HG03175 (cell line): ENCODE results near the gene HECW1.
"Not testable (repeated sequence)": the region's sequence is repeated elsewhere in the genome, so short reads cannot be mapped to it uniquely, and the experiment has no call there.

Experiments used
- ATAC-seq: cut with Tn5 transposase; IDR thresholded peaks from one replicate; pipeline ENCODE4 v1.9.1; 2021; ENCODE audit warnings: mild to moderate bottlenecking, moderate library complexity; ENCODE audit not compliant: unreplicated experiment

HECW1 gene

DNA sequence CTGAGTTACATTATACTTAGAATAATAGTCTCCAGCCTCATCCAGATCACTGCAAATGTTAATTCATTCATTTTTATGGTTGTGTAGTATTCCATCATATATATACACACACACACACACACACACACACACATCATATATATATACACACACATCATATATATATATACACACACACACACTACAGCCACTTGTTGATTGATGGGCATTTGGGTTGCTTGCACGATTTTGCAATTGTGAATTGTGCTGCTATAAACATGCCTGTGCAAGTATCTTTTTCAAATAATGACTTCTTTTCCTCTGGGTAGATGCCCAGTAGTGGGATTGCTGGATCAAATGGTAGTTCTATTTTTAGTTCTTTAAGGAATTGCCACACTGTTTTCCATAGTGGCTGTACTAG is 233.2 kb downstream of the HECW1 start:
- ATAC-seq, result not testable (repeated sequence)

DNA sequence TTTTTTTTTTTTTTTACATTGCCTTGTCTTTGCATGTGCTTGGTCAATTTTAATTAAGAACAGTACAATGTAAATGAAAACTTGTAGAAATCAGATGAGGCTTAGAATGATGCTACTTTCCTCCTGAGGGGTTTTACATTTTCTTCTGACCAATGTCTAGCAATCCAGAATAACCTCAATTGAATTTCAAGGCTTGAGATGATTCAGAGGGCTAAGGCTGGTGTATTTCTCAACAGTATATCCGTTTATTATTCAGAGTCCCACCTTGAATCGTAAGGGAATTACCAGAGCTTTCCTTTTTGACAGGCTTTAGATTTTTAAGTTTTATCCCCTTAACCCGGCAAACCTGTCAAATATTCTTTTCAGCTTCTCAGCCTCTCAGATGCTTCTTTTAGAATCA is 239.2 kb downstream of the HECW1 start:
- ATAC-seq, result no peak

DNA sequence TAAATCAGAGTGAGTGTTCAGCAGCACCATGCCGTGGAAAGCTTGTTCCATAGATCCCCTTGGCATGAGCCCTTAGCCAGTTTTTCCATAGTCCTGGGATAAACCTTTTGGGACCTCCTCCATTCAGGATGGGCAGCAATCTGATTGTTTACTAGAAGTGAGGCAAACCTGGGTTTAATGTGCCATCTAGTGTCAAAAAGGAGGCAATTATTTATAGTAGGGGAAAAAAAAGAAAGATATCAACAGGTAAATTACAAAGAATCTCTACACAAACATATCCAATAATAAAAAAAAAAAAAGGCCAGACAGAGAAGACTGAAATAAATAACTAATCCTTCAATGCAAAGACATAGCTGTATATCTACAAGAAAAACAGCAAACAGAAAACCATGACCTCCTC is 241.5 kb downstream of the HECW1 start:
- ATAC-seq, result no peak

DNA sequence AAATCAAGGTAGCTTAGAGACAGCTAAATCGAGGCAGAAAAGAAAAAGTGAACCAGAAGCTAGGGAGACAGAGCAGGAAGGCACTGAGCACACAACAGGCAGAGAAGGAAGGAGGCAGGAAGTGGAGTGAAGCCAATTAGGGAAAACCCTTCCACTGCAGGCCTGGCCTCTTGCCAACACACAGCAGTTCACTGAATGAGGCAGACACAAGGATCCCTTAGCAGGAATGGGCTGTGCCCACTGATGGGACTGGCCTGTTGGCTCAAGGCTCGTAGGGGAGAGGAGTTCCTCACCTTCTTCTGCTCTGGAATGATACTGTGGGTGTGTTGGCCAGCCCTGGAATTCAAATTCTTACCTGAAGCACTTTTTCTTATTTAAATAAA is 250.2 kb downstream of the HECW1 start:
- no peak for ATAC-seq

DNA sequence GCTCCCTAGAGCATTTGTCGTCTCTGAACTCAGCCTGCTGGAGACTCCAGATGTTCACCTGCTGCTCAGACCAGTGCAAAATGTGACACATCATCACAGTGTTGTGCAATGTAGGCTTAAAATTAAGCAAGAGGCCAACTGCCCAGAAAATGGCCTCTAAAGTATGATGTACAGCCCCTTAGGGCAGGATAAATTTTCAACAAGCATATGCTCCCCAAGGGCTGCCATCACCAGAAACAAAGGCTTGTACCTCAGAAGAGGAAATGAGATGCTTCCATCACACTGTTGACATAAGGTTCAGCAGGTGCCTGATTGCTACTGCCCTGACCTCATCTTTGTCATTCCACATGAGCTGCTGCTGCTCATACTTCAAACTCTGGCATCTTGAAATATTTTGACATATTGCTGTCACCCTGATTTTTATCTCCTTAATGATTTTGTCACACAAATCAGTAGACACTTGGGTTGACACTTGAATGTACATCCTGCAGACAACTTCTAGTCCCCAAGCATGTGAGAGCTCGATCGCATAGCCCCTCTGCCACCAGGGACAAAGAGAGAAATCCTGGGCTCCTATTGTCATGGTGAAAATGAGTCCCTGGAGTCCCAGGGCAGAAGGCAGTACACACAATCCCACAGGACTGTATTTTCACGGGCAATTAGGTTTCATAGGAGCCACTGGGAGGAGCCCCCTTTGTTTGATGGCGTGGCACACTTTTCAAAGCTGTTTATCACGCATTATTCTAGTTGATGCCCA is 250.8 kb downstream of the HECW1 start:
- no peak for ATAC-seq

DNA sequence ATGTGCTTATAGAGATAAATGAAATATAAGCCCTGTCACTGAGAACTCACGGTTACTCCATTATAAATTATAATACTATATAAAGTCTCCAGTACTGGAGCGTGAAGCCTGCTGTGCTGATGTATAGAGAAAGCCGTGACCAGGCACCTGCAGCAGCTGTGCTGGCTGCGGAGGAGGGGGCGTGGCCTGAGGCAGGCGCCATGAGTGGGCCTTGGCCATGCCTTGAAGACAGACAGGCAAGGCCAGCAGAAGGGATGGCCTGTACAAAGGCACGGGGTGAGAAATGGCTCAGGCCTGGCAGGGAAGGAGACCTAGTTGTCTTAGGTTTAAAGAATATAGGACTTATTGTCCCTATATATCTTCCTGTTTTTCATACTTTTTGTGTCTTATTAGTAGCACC is 251.9 kb downstream of the HECW1 start:
- no peak for ATAC-seq

DNA sequence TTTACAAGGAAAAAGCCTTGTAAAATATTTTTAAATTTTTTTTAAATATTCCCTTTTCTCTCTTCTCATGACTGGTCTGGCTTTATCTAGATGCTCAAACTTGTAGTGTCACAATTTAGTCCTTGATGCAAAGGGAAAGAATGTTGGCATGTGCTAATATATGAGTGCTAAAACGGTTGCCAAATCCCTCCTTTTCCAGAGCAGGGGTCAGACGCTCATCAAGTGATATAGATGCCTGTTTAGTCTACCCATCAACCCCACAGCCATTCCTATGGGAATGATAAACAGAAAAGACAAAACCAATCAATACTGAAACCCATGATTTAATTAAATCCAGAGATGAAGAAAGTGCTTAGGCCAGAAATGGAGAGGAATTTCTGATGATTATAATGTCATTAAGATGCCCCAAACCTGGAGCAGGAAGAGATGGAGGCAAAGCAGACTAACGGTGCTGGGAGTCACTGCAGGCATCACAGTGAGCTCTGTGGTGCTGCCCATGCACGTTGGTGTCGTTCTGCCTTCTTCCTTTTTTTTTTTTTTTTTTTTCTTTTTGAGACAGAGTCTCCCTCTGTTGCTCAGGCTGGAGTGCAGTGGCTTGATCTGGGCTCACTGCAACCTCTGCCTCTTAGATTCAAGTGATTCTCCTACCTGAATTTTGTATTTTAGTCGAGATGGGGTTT is 260.4 kb downstream of the HECW1 start:
- no peak for ATAC-seq

DNA sequence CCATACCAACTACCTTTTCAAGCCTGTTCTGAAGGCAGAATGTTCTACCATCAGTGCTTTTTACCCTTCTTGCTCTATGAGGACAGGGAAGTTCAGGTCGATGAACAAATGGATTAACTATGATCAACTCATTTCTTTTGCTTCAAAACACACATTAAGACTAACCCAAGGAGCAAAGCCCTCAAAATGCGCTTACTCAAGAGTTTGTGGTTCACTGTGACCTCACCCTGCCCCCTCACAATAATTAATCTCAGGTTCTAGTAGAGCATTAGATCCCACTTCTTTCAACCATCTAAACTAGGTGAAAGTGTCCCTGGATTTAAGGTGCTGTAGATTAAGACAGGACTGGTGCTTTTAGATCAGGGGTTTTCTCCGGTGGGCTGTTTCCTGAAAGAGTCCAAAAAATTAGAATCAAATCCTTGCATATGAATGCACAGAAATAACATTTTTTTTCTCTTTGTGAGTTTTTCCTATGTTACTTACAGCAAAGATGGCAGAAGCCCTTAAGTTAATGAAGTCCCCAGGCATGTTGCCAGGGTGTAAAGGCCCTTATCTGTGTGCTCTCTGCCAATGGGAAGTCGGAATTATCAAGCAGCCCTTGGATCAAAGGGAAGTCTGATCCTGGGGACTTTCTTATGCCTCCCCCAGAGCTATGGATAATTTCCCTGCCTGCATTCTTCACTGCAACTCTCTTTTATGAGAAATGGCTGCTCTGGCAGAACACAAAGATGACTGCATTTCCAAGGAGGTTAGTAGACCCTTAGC is 264.9 kb downstream of the HECW1 start:
- ATAC-seq, result no peak

DNA sequence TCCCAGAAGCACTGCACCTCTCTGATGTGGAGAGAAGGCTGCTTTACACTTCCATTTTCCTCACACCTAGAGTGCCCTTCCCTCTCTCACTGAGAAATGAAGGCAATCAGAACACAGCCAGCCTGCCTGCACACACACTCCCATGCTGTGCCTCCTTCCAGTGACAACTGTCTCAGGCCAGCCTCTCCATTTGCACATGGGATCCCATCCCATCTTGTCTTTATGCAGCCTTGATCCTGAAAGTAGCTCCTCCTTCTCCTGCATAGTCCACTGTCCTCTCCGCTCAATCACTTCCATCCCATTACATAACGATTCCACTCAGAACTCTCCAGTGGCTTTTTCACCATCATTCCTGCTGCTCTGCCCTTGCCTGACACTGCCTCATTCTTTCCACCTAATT is 266.8 kb downstream of the HECW1 start:
- no peak for ATAC-seq

DNA sequence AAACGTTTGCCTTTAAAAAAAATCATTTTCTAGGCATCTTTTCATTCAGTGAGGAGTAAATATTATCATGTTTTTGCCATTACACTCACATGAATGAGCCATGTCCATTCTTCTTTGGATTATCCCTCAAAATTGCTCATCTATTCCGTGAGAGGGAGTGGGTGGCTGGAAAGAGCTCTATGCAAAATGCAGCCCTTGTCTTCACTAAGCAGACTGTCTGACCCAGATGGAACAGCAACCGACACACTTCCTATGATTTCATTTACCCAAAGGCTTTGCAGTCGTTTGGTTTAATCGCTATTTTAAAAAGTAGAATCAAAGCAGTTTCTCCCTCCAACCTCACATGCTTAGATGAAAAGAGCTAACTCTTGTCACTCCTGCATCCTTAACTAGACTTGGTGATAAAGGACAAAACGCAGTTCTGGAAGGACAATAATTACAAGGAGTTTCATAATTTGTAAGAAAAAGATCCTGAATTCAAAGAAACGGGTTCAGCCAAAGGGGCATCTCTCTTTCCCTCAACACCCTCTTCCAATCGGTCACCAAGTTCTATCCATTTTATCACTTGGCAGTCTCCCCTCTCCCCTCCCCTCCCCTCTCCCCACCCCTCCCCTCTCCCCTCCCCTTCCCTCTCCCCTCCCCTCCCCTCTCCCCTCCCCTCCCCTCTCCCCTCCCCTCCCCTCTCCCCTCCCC is 272.3 kb downstream of the HECW1 start:
- ATAC-seq, result no peak

DNA sequence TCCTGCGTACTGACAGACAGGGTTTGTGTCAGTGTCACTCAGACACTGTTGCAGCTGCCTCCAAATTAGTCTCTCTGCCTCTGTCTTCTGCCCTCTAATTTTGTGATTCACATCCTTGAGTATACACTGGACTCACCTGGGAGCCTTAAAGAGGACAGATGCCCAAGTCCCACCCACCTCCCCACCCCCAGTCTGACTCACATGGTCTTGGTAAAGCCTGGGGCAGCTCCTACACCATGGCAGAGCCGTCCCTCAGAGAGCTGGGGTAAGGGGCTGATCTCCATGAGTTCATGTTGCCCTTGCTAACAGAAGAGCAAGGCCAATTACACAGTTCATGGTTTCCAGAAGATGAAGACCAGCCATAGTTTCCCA is 272.8 kb downstream of the HECW1 start:
- ATAC-seq, result no peak

DNA sequence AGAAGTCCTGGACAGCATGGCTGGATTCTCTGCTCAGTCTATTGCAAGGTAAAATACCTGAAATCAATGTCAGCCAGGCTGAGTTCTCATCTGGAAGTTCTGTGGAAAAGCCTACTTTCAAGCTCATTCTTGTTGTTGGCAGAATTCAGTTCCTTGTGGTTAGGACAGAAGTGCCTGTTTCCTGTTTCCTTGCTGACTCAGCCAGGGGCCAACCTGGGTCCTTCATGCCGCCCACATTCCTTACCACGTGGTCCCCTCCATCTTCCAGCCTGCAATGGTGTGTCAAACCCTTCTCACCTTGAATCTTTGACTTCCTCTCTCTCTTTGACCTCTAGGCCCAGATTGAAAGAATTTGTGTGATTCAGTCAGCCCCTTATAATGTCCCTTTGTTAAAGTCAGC is 273.4 kb downstream of the HECW1 start:
- ATAC-seq, result no peak

DNA sequence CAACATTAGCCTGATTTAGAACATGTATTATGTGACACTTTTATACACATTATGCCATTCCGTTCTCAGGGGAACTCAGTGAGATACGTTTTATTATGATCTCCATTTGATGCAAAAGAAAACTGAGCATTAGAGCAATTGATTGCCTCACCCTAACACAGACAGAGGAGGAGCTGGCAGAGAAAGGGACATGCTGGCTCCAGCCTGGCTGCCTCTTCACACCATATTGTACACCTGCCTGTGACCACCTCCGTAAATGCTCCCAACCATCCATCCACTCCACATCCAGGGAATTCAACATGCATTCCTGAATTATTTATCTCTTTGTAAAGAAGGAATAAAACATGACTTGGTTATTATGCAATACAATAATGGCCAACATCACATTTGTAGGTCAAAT is 275.5 kb downstream of the HECW1 start:
- ATAC-seq, result no peak

DNA sequence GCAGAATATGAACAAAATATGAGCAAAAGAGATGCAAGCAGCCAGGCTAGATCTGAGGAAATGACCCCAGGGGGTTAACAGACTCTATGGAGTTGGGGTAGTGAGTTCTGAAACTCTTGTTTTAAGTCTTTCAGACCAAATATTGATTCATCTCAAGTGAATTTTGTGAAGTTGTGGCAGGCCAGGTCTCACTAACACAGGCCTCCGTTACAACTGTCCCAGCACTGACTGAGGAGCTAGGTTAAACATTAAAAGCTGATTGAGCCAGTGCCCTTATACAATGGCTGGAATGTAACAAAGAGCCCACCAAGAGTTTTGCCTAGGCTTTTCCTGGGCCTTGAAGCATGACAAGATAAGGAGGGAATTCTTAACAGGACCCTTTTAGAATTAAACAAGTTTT is 278.1 kb downstream of the HECW1 start:
- ATAC-seq, result no peak

DNA sequence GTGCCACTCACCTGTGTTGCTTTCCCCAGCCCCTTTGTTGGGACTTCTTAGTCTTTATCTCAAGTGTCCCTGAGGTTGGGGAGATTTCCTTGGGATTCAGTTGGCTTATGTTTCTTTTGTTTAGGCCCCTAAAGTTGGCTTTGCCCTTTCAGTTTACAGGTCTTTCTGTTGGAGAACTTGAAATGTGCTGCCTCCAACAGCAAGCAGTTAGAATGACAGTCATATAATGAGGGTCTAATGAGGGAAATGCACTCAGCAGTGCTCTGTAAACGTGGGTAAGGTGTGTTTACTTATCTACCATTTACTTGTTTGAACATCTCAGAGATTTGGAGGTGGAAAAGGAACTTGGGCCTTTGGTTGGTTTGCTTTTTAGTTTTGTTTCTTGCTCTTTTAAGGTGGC is 279.1 kb downstream of the HECW1 start:
- ATAC-seq, result no peak

DNA sequence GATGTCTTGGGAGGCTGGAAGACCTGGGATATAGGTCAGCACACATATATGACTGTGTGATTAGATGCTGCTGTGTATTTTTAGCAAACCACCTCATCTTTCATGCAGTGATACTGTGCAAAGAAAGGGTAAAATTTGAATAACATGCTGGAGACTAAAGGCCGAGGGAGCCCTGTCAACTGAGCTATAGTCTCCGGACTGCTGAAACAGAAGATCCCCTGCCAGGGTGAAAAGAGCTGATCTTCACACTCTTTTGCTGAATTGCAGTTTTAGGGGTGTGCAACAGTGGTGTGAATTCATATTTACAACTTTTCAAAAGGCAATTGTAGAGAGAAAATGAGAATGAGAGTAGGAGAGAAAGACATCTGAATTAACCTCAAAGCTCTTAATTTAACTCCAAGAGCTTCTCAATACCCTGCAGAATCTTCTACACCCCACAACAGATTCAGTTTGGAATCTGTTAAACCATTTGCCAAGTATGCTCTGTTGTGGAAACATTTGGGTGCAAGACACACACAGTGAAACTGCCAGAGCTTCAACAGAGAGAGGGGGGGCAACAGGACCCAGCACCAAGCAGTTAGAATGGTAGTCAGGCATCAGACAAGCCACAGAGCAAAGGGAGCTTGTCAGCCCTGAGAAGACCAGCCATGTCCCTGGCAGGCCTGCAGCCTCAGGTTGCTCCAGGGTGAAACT is 280.3 kb downstream of the HECW1 start:
- ATAC-seq, result no peak

DNA sequence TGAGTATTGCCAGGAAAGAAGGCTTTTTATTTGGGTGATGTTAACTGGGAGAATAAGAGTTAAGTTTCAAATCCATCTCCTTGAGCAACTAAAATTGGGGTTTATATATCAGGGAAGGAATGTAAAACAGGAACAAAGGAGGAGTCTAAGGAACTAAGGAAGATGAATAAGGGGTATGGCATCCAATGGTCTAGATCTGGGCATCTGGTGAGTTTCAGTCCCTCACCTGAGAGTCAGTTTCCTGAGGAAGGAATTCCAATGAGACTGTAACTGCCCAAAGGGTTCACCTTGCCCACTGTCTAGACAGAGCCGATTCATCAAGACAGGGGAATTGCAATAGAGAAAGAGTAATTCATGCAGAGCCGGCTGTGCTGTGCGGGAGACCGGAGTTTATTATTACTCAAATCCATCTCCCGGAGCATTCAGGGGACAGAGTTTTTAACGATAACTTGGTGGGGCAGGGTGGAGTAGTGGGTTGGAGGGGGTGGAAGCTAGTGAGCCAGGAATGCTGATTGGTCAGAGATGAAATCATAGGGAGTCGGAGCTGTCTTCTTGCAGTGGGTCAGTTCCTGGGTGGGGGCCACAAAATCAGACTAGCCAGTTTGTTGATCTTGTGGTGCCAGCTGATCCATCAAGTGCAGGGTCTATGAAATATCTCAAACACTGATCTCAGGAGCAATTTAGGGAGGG is 282.1 kb downstream of the HECW1 start:
- ATAC-seq, result no peak

DNA sequence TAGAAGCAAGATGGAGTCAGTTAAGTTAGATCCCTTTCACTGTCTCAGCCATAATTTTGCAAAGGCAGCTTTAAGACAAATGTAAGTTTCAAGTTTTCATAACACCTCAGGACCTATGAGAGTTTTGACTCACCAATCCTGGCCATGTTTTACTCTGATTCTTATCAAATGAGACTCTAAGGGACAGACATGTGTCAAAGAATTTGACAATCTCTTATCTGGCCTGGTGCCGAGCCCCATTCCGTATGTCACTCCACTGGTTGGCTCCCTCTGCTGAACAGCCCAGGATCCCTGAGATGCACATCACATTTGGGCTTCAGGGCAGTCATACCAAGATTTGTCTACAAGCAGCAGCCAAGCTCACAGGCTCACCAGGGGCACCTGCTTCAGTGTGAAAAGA is 282.9 kb downstream of the HECW1 start:
- no peak for ATAC-seq

DNA sequence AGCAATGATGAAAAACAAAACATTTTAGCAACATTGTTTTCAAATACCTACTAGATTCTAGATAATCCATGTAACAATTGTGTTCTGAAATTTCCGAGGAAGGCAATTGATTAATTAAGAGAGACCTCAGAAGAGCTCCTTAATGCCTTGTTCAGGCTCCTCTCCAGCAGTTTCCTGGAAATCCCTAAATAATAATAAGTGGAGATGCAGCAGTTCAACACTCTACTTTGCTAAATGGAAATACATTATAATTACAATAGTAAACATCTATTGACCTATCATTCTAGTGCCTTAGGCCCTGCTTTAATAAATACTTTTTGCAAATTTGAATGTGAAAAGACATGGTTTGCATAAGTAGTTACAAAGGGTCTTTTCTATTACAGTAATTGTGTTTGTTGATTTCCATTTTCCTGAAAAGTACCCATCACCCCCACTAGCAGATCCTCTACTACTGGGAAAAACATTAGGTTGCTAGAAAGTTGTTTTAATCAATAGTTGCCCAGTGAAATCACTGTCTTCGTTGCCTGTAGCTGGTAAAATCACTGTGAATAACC is 283.8 kb downstream of the HECW1 start:
- ATAC-seq, result no peak

DNA sequence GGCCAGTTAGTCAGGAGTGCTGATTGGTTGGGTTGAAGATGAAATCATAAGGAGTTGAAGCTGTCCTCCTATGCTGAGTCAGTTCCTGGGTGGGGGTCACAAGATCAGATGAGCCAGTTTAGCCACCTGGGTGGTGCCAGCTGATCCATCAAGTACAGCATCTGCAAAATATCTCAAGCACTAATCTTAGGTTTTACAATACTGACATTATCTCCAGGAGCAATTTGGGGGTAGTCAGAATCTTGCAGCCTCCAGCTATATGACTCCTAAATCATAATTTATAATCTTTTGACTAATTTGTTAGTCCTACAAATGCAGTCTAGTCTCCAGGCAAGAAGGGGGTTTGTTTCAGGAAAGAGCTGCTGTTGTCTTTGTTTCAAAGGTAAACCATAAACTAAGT is 286.4 kb downstream of the HECW1 start:
- no peak for ATAC-seq
